NT2/D1 (cell line): Measurements from ENCODE around the gene ENTREP1.

Experiments used
- SUZ12 ChIP-seq: IDR thresholded peaks from 2 replicates; pipeline ENCODE4 v1.6.1; 2011; ENCODE audit not compliant: insufficient read length, insufficient read depth; ENCODE audit errors: extremely low read depth
- YY1 ChIP-seq: IDR thresholded peaks from 2 replicates; pipeline ENCODE4 v1.6.1; 2011; ENCODE audit not compliant: insufficient read length, insufficient read depth
- ZNF274 ChIP-seq: IDR thresholded peaks from 2 replicates; pipeline ENCODE4 v1.6.1; 2011; ENCODE audit warnings: mild to moderate bottlenecking, low read depth, low read length

DNA sequence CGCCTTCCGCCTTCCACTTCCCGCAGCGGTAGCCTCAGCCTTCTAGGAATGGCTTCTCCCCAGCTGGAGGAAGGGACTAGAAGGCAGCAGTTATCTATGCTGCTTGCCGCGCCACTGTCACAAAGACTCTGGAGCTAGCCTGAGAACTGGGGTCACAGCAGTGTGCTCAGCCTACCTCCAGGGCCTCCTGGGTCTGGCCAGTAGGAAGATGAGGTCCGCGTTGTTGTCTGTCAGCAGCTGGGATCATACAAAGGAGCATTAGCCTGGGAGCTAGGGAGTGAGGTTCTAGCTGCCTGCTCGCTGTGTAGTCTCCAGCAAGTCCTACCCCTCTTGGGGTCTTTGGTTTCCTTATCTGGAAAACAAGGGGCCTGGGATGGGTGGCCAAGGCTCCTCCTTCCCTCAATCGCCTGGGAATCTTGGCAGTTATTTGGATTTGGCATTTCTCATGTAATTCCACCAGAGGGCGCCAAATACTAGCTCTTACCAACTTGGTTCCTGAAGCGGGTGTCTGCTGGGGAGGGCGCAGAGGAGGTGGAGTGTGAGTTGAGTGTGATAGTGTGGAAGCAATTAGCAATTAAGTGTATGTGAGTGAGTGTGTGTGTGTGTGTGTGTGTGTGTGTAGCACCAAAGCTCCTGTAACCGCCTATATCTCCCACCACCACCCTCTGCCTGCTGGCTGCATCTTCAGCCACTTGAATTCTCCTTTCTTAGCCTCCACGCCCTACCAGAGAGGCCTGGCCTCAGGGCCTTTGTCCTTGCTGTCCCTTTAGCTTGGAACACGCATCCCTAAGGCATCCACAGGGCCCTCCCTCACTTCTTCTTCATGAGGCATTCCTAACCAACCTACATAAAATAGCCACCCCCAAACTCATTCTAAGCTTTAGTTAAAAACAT, 97.1 kb downstream of the ENTREP1 start:
- TF ChIP-seq SUZ12 (no peak), ZNF274 (no peak), YY1 (no peak)
